ENCODE results near the gene TMEM109. TPM values are rescaled to one million over a fixed set of nuclear protein-coding genes. Genes with fewer than 3 reads are reported as not detected.
A peak's percentile ranks its signal among the peaks of the same experiment; 100 is the strongest.

The TMEM109 gene
- total and polyA plus RNA-seq, 2 of the 4 experiments (the other 2 are of a cell fraction), result 15.1 to 69.7 TPM

- H4K8ac ChIP-seq (ENCODE audit: low read depth in 2 of 2, low read length in 2 of 2), result no peak overlapping the region
- no peak for TF ChIP-seq RFX5 (IDR thresholded peaks at IDR 0.05; ENCODE audit: low read depth, low read length)
- no peak for TF ChIP-seq CEBPB (IDR thresholded peaks at IDR 0.05; ENCODE audit: low read depth, low read length)
- TF ChIP-seq SMC3 (IDR thresholded peaks at IDR 0.05; ENCODE audit: low read depth, low read length), result no peak
- TF ChIP-seq FOS (IDR thresholded peaks at IDR 0.05; ENCODE audit: low read depth, low read length), result no peak
- no peak for TF ChIP-seq MXI1 (IDR thresholded peaks at IDR 0.05; ENCODE audit: borderline replicate concordance, low read depth, low read length)
- TF ChIP-seq USF2 (IDR thresholded peaks at IDR 0.05; ENCODE audit: low read depth, low read length), result no peak
- no peak for TF ChIP-seq CHD1 (IDR thresholded peaks at IDR 0.05; ENCODE audit: low read depth, low read length)
- TF ChIP-seq RCOR1 (IDR thresholded peaks at IDR 0.05; ENCODE audit: insufficient replicate concordance, low read length), result no peak
- TF ChIP-seq ELK1 (IDR thresholded peaks at IDR 0.05; ENCODE audit: borderline replicate concordance, low read depth, low read length), result no peak
- TF ChIP-seq NFE2L2 (IDR thresholded peaks at IDR 0.05; ENCODE audit: low read depth, low read length), result no peak
- TF ChIP-seq CTCF (conservative IDR thresholded peaks at IDR 0.05; ENCODE audit: low read depth, low read length), result no peak
- TF ChIP-seq MAFK (IDR thresholded peaks at IDR 0.05; ENCODE audit: low read depth, low read length), result no peak
- TF ChIP-seq BHLHE40 (IDR thresholded peaks at IDR 0.05; ENCODE audit: low read depth, low read length), result no peak
- no peak for TF ChIP-seq RAD21 (IDR thresholded peaks at IDR 0.05; ENCODE audit: low read length)
- TF ChIP-seq POLR2A (IDR thresholded peaks at IDR 0.05; ENCODE audit: low read depth, low read length), result no peak
- no peak overlapping the region for H2BK5ac ChIP-seq (ENCODE audit: low read depth, low read length, poor library complexity, severe bottlenecking)
- H3K4me3 ChIP-seq (ENCODE audit: insufficient read depth, low read depth, low read length), result no peak overlapping the region
- H3K4ac ChIP-seq (ENCODE audit: low read depth, low read length), result no peak overlapping the region
- no peak overlapping the region for H3K56ac ChIP-seq (ENCODE audit: extremely low read depth, insufficient read depth, low read length)
- no peak overlapping the region for H2BK15ac ChIP-seq (ENCODE audit: low read depth, low read length)
- H4K5ac ChIP-seq (ENCODE audit: low read depth, low read length), result no peak overlapping the region
- POLR2A ChIA-PET (ENCODE audit: unreplicated experiment), result no interaction called here
- H3K18ac ChIP-seq (ENCODE audit: low read depth, low read length), result no peak overlapping the region
- H2BK120ac ChIP-seq (ENCODE audit: low read depth, low read length), result no peak overlapping the region
- BruUV-seq (replicated peaks), result no TSS peak
- no peaks in the 10 kb centered on the region for H4K20me1 ChIP-seq (ENCODE audit: insufficient read depth, low read length)
- dilution Hi-C loops (cut with HindIII; ENCODE audit: low sequenced_read_pairs, unreplicated experiment) (no loop called here), in situ Hi-C loops (cut with MboI; ENCODE audit: low sequenced_read_pairs) (no loop called here), intact Hi-C loops (cut with micrococcal nuclease) (no loop called here)
- no peak overlapping the region for H3K27ac ChIP-seq (ENCODE audit: insufficient read depth, low read length)
- no peak overlapping the region for H3K14ac ChIP-seq (replicated peaks; ENCODE audit: low read depth, low read length)
- peak overlapping the region; percentile 13 for H2AFZ ChIP-seq (replicated peaks; ENCODE audit: low read length, poor library complexity)
- H3K23ac ChIP-seq (ENCODE audit: low read depth, low read length), result no peak overlapping the region
- H3K9ac ChIP-seq (ENCODE audit: low read depth, low read length), result no peak overlapping the region
- no peaks in the 10 kb centered on the region for H3K9me3 ChIP-seq (ENCODE audit: control insufficient read depth, insufficient read depth, low read length)
- no peaks in the 10 kb centered on the region; a peak in 1 of 4 replicates for H3K79me1 ChIP-seq (ENCODE audit: low read depth in 1 of 2, low read length in 2 of 2)
- DNase-seq, result no peak
- 80% methylated on average over 1 of the region's 6 CpGs; no CpG with 5 or more reads in 1 of the 2 experiments for WGBS, 2 experiments (ENCODE audit: extremely low coverage in 2 of 2, insufficient read length in 1 of 2)
- H2BK20ac ChIP-seq (ENCODE audit: low read depth, low read length), result no peak overlapping the region
- peaks cover 12% of the 10 kb centered on the region for H3K4me1 ChIP-seq (ENCODE audit: control insufficient read depth, insufficient read depth, low read length)
- no peak for ATAC-seq (ENCODE audit: low read depth)
- H4K91ac ChIP-seq (ENCODE audit: insufficient read depth, low read depth, low read length), result no peak overlapping the region
- CTCF ChIA-PET, result interaction anchor here (1.5 kb wide), 1 partner anchor 34 kb away, joined by 3 read pairs; no protein-coding TSS in a partner anchor
- no peak overlapping the region for H2AK9ac ChIP-seq (replicated peaks; ENCODE audit: low read depth, low read length, poor library complexity)
- no peak overlapping the region for H2AK5ac ChIP-seq (ENCODE audit: low read depth, low read length)
- H3K4me2 ChIP-seq (ENCODE audit: low read depth, low read length), result peak overlapping the region; percentile 45; the same call in 1 of the 2 replicates
- no peaks in the 10 kb centered on the region for H3K9me1 ChIP-seq (ENCODE audit: insufficient read depth, low read length)
- H3K36me3 ChIP-seq (ENCODE audit: control insufficient read depth, insufficient read depth, low read length), result peaks cover 5% of the 10 kb centered on the region
- no peaks in the 10 kb centered on the region for H3K27me3 ChIP-seq (ENCODE audit: control insufficient read depth, insufficient read depth, low read length)
Observed at GRCh38 chr11:60950024-60950423, 36.1 kb downstream of the TMEM109 start.
